Measurements from ENCODE around the gene MRPL50. TPM values are rescaled to one million over a fixed set of nuclear protein-coding genes. Genes with fewer than 3 reads are reported as not detected.

MRPL50 gene
- total RNA-seq, 1 experiment from 2014 or later, result 15.4 TPM

- no TSS peak for BruUV-seq (replicated peaks)
- ChIA-PET CTCF (interaction anchor here (0.6 to 5.2 kb wide), 5 partner anchors 10 to 1153 kb away, joined by 3 to 42 read pairs (median 3); no protein-coding TSS in a partner anchor), POLR2A (interaction anchor here (1.5 kb wide), 1 partner anchor 16 kb away, joined by 6 read pairs; no protein-coding TSS in a partner anchor)
- DNase-seq (ENCODE audit: unreplicated experiment), result no peak
- Mint-ChIP-seq H3K27me3 (ENCODE audit: insufficient read depth, unreplicated experiment) (no peaks in the 10 kb centered on the region), H3K9me3 (ENCODE audit: unreplicated experiment) (no peaks in the 10 kb centered on the region), H3K4me1 (ENCODE audit: insufficient read depth, unreplicated experiment) (no peaks in the 10 kb centered on the region), H3K4me3 (ENCODE audit: unreplicated experiment) (no peak overlapping the region), H3K27ac (ENCODE audit: low read depth, unreplicated experiment) (no peak overlapping the region), H3K36me3 (ENCODE audit: insufficient read depth, unreplicated experiment) (no peaks in the 10 kb centered on the region)
- intact Hi-C loops (cut with micrococcal nuclease), result no loop called here
- no peak for TF ChIP-seq CTCF (IDR thresholded peaks at IDR 0.05; ENCODE audit: unreplicated experiment)
Observed at GRCh38 chr9:101372327-101373118, 25.9 kb downstream of the MRPL50 start.

- ChIA-PET POLR2A (no interaction called here), CTCF (interaction anchor here (0.7 to 5.2 kb wide), 2 partner anchors 17 to 134 kb away, joined by 3 to 42 read pairs; no protein-coding TSS in a partner anchor)
- BruUV-seq (replicated peaks), result no TSS peak
- Mint-ChIP-seq H3K4me1 (ENCODE audit: insufficient read depth, unreplicated experiment) (no peaks in the 10 kb centered on the region), H3K27ac (ENCODE audit: low read depth, unreplicated experiment) (no peak overlapping the region), H3K4me3 (ENCODE audit: unreplicated experiment) (no peak overlapping the region), H3K36me3 (ENCODE audit: insufficient read depth, unreplicated experiment) (no peaks in the 10 kb centered on the region), H3K27me3 (ENCODE audit: insufficient read depth, unreplicated experiment) (no peaks in the 10 kb centered on the region), H3K9me3 (ENCODE audit: unreplicated experiment) (no peaks in the 10 kb centered on the region)
- no peak for TF ChIP-seq CTCF (IDR thresholded peaks at IDR 0.05; ENCODE audit: unreplicated experiment)
- no peak for DNase-seq (ENCODE audit: unreplicated experiment)
- intact Hi-C loops (cut with micrococcal nuclease), result no loop called here
Observed at GRCh38 chr9:101371813-101372212, 26.6 kb downstream of the MRPL50 start.

GRCh38 chr9:101369884-101370531 is 28.4 kb downstream of the MRPL50 start:
- CTCF ChIA-PET, result interaction anchor here (0.6 to 5.2 kb wide), 5 partner anchors 12 to 1395 kb away, joined by 3 to 42 read pairs (median 3); no protein-coding TSS in a partner anchor
- POLR2A ChIA-PET, result interaction anchor here (0.5 to 1.2 kb wide), 3 partner anchors 7 to 14 kb away, joined by 3 to 4 read pairs (median 3); no protein-coding TSS in a partner anchor
- no peaks in the 10 kb centered on the region for H3K27me3 Mint-ChIP-seq (ENCODE audit: insufficient read depth, unreplicated experiment)
- H3K27ac Mint-ChIP-seq (ENCODE audit: low read depth, unreplicated experiment), result no peak overlapping the region
- intact Hi-C loops (cut with micrococcal nuclease), result no loop called here
- no peaks in the 10 kb centered on the region for H3K36me3 Mint-ChIP-seq (ENCODE audit: insufficient read depth, unreplicated experiment)
- DNase-seq (ENCODE audit: unreplicated experiment), result no peak
- TF ChIP-seq CTCF (IDR thresholded peaks at IDR 0.05; ENCODE audit: unreplicated experiment), result no peak
- H3K9me3 Mint-ChIP-seq (ENCODE audit: unreplicated experiment), result no peaks in the 10 kb centered on the region
- H3K4me1 Mint-ChIP-seq (ENCODE audit: insufficient read depth, unreplicated experiment), result peaks cover 7% of the 10 kb centered on the region
- H3K4me3 Mint-ChIP-seq (ENCODE audit: unreplicated experiment), result no peak overlapping the region
- BruUV-seq (replicated peaks), result no TSS peak

GRCh38 chr9:101369286-101369685 is 29.1 kb downstream of the MRPL50 start:
- CTCF ChIA-PET, result interaction anchor here (0.6 to 5.2 kb wide), 3 partner anchors 19 to 1395 kb away, joined by 3 to 42 read pairs (median 8); no protein-coding TSS in a partner anchor
- no peaks in the 10 kb centered on the region for H3K36me3 Mint-ChIP-seq (ENCODE audit: insufficient read depth, unreplicated experiment)
- BruUV-seq (replicated peaks), result no TSS peak
- H3K4me1 Mint-ChIP-seq (ENCODE audit: insufficient read depth, unreplicated experiment), result peaks cover 7% of the 10 kb centered on the region
- no peak overlapping the region for H3K27ac Mint-ChIP-seq (ENCODE audit: low read depth, unreplicated experiment)
- DNase-seq (ENCODE audit: unreplicated experiment), result no peak
- no peaks in the 10 kb centered on the region for H3K9me3 Mint-ChIP-seq (ENCODE audit: unreplicated experiment)
- no peak for TF ChIP-seq CTCF (IDR thresholded peaks at IDR 0.05; ENCODE audit: unreplicated experiment)
- H3K27me3 Mint-ChIP-seq (ENCODE audit: insufficient read depth, unreplicated experiment), result no peaks in the 10 kb centered on the region
- H3K4me3 Mint-ChIP-seq (ENCODE audit: unreplicated experiment), result no peak overlapping the region
- intact Hi-C loops (cut with micrococcal nuclease), result no loop called here
- POLR2A ChIA-PET, result interaction anchor here (1.2 kb wide), 1 partner anchor 8 kb away, joined by 3 read pairs; no protein-coding TSS in a partner anchor

Data from MCF 10A (cell line).